Tibial nerve (tissue), 4 donors: ENCODE results near the gene MBNL2. TPM values are rescaled to one million over a fixed set of nuclear protein-coding genes. Genes with fewer than 3 reads are reported as not detected.

Experiments used
- DNase-seq, 2 donors: peaks; one replicate each; pipeline ENCODE4 v3.0.0-alpha.2; 2019; ENCODE audit warnings: low spot score in 2 of 2
- H3K27ac ChIP-seq, 4 donors: fragments of 200-600 bp; sonication (generic) in 3 of 4; one replicate each; pipeline ENCODE4 v1.5.1; 2017 to 2019; ENCODE audit warnings: mild to moderate bottlenecking in 1 of 4
- H3K27me3 ChIP-seq, 2 donors: fragments of 200-600 bp; sonication (generic) in 1 of 2; one replicate each; pipeline versions ENCODE4 v1.5.1 to v1.6.0; 2017 to 2019
- H3K36me3 ChIP-seq, 3 donors: fragments of 200-600 bp; sonication (generic); one replicate each; pipeline ENCODE4 v1.5.1; 2018 to 2019
- H3K4me1 ChIP-seq, 4 donors: fragments of 200-600 bp; sonication (generic) in 3 of 4; one replicate each; pipeline ENCODE4 v1.5.1; 2017 to 2019
- H3K4me3 ChIP-seq, 4 donors: fragments of 200-600 bp; sonication (generic) in 3 of 4; one replicate each; pipeline ENCODE4 v1.5.1; 2017 to 2019; ENCODE audit warnings: mild to moderate bottlenecking in 1 of 4, moderate library complexity in 1 of 4
- H3K9me3 ChIP-seq, 4 donors: fragments of 200-600 bp; sonication (generic) in 3 of 4; one replicate each; pipeline ENCODE4 v1.5.1; 2017 to 2019
- EP300 ChIP-seq, 2 donors: sonication (generic); formaldehyde crosslinking; IDR thresholded peaks; one replicate each; pipeline ENCODE4 v1.6.1; 2017; ENCODE audit warnings: antibody characterized with exemption in 2 of 2, mild to moderate bottlenecking in 1 of 2
- POLR2A ChIP-seq, 2 donors: fragments of 450-650 bp; IDR thresholded peaks; one replicate each; pipeline ENCODE4 v1.6.1; 2017; ENCODE audit warnings: antibody characterized with exemption in 2 of 2, mild to moderate bottlenecking in 2 of 2, moderate library complexity in 2 of 2
- WGBS, 2 donors: methylation state at CpG; one replicate each; pipeline ENCODE4 v1.1.5; 2018; 5-methylcytosine and 5-hydroxymethylcytosine counted together
- total RNA-seq, 4 donors: library from RNA; depleted of rRNA; stranded (reverse); fragments of >200 nt; gene quantifications; one replicate each; pipeline ENCODE4 v1.1.0, GENCODE V29; 2016
- TF ChIP-seq, protein P1 (sequence below), 5 experiments: fragments of 200-600 bp in 3 of 5; fragments of 450-650 bp in 2 of 5; sonication (generic) in 3 of 5; IDR thresholded peaks; one replicate each; pipeline ENCODE4 v1.5.1; 2016 to 2019; ENCODE audit warnings: antibody characterized with exemption in 5 of 5, mild to moderate bottlenecking in 3 of 5, moderate library complexity in 2 of 5

The MBNL2 gene
- total RNA-seq, 4 donors from 2014 or later = 87.9 to 126 (median 95.5) TPM

GRCh38 chr13:97313551-97314260, 91.6 kb downstream of the MBNL2 start:
- H3K4me1 ChIP-seq = peaks cover 0 to 88% (median 26%) of the 10 kb centered on the region in 4 donors
- H3K4me3 ChIP-seq = no peak overlapping the region
- no peaks in the 10 kb centered on the region for H3K9me3 ChIP-seq
- H3K27ac ChIP-seq = peak overlapping the region in 1 of 4 donors; percentile 13
- TF ChIP-seq POLR2A (IDR thresholded peaks at IDR 0.05) (no peak), EP300 (IDR thresholded peaks at IDR 0.05) (no peak)
- TF ChIP-seq, protein P1, sequence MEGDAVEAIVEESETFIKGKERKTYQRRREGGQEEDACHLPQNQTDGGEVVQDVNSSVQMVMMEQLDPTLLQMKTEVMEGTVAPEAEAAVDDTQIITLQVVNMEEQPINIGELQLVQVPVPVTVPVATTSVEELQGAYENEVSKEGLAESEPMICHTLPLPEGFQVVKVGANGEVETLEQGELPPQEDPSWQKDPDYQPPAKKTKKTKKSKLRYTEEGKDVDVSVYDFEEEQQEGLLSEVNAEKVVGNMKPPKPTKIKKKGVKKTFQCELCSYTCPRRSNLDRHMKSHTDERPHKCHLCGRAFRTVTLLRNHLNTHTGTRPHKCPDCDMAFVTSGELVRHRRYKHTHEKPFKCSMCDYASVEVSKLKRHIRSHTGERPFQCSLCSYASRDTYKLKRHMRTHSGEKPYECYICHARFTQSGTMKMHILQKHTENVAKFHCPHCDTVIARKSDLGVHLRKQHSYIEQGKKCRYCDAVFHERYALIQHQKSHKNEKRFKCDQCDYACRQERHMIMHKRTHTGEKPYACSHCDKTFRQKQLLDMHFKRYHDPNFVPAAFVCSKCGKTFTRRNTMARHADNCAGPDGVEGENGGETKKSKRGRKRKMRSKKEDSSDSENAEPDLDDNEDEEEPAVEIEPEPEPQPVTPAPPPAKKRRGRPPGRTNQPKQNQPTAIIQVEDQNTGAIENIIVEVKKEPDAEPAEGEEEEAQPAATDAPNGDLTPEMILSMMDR (IDR thresholded peaks at IDR 0.05) = no peak
- H3K36me3 ChIP-seq = no peaks in the 10 kb centered on the region
- no peaks in the 10 kb centered on the region for H3K27me3 ChIP-seq
- DNase-seq = no peak

DNA sequence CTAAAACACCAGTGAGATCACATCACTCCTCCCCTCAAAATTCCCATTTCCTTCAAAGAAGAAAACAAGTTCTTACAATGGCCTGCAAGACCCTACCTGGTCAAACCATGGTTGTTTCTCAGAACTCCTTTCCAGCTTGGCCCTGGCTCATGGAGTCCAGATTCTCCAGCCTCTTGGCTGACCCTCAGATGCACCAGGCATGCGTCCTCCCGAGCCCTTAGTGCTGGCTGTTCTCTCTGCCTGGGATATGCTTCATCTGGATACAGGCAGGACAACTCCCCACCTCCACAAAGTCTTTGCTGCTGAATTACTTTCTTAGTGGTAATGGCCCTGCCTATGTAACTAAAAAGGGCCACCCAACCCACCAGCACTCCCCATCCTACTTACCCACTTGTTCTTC, 94.3 kb downstream of the MBNL2 start:
- H3K4me1 ChIP-seq = peaks cover 0 to 89% (median 18%) of the 10 kb centered on the region in 4 donors
- TF ChIP-seq, protein P1 (IDR thresholded peaks at IDR 0.05) = no peak
- TF ChIP-seq EP300 (IDR thresholded peaks at IDR 0.05) = no peak
- TF ChIP-seq POLR2A (IDR thresholded peaks at IDR 0.05) = no peak
- no peak overlapping the region for H3K4me3 ChIP-seq
- 39 to 58% methylated on average over 2 of the region's 2 CpGs for WGBS, 2 donors
- no peak for DNase-seq
- no peaks in the 10 kb centered on the region for H3K36me3 ChIP-seq
- no peaks in the 10 kb centered on the region for H3K9me3 ChIP-seq
- H3K27me3 ChIP-seq = no peaks in the 10 kb centered on the region
- peak overlapping the region in 1 of 4 donors; percentile 49 for H3K27ac ChIP-seq

DNA sequence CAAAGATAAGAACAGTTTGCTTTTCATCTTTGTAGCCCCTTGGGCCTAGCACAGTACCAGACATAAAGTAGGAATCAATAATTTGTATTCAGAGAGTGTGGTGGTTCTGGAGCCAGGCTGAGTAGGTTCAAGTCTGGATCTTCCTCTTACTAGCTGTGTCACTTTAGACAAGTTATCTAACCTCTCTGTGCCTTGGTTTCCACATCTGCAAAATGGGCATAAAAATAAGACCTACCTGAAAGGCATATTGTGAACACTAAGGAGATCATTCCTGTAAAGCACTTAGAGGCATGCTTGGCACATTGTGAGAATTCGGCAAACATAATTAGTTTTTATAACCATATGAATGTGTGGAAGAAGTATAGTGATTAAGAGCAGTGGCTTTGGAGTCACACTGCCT, 95.8 kb downstream of the MBNL2 start:
- H3K4me1 ChIP-seq = peaks cover 0 to 98% (median 26%) of the 10 kb centered on the region in 4 donors

GRCh38 chr13:97318532-97318931, 96.4 kb downstream of the MBNL2 start:
- Histone ChIP-seq H3K27me3 (no peaks in the 10 kb centered on the region), H3K27ac (peak overlapping the region in 3 of 4 donors; percentile 23 to 73 (median 55)), H3K4me3 (no peak overlapping the region), H3K4me1 (peaks cover 0 to 98% (median 26%) of the 10 kb centered on the region in 4 donors), H3K9me3 (no peaks in the 10 kb centered on the region), H3K36me3 (no peaks in the 10 kb centered on the region)
- no peak for DNase-seq
- TF ChIP-seq POLR2A (IDR thresholded peaks at IDR 0.05) (no peak), EP300 (IDR thresholded peaks at IDR 0.05) (no peak)
- TF ChIP-seq, protein P1 (IDR thresholded peaks at IDR 0.05) = no peak
- 76 to 78% methylated on average over 2 of the region's 2 CpGs for WGBS, 2 donors

More for the DNA sequence above, 95.8 kb downstream of the MBNL2 start:
- Histone ChIP-seq H3K27ac (peak overlapping the region in 1 of 4 donors; percentile 73), H3K36me3 (no peaks in the 10 kb centered on the region), H3K9me3 (no peaks in the 10 kb centered on the region), H3K4me3 (no peak overlapping the region), H3K27me3 (no peaks in the 10 kb centered on the region)
- no peak for DNase-seq
- TF ChIP-seq POLR2A (IDR thresholded peaks at IDR 0.05) (no peak), EP300 (IDR thresholded peaks at IDR 0.05) (no peak)
- TF ChIP-seq, protein P1 (IDR thresholded peaks at IDR 0.05) = no peak
- 53 to 81% methylated on average over 1 of the region's 1 CpG for WGBS, 2 donors

DNA sequence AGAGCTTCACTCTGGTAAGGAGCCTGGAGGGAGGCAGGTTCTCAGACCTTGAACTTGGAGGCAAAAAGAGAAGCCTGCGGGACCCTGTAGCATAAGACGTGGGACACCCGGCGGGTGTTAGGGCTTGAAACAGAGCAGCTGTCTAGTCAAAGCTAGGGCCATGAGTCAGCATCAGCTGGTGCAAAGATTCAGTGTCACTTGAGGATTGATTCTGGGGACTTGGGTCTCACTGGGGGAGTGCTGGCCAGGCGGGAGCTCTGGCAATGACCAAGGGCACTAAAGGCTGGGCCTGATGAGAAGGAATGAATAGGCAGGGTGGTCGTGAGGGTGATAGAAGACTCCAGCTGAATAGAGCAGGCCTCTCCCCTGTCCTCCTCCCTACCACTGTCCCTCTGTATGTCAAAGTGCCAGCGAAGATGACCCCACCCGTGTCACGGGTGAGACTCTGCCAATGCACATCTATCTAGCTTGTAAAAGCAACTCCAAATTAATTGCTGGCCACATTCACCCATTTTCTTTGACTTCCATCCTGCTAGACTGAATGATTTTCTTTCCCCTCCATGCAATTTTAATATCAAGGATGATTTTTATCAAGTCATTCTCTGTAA, 97.1 kb downstream of the MBNL2 start:
- WGBS, 2 donors = 47% methylated on average over 9 of the region's 9 CpGs
- H3K27ac ChIP-seq = peak overlapping the region in 3 of 4 donors; percentile 23 to 73 (median 55)
- H3K4me1 ChIP-seq = peaks cover 0 to 98% (median 26%) of the 10 kb centered on the region in 4 donors

More for the DNA sequence above, 97.1 kb downstream of the MBNL2 start:
- TF ChIP-seq POLR2A (IDR thresholded peaks at IDR 0.05) = no peak
- no peak for TF ChIP-seq EP300 (IDR thresholded peaks at IDR 0.05)
- TF ChIP-seq, protein P1 (IDR thresholded peaks at IDR 0.05) = no peak
- DNase-seq = no peak
- Histone ChIP-seq H3K36me3 (no peaks in the 10 kb centered on the region), H3K4me3 (no peak overlapping the region), H3K9me3 (no peaks in the 10 kb centered on the region), H3K27me3 (no peaks in the 10 kb centered on the region)
